Stimulated activated naive CD8-positive, alpha-beta T cell treated with anti-CD3 and anti-CD28 coated beads, Interleukin-15, Interleukin-2, amounts not matched to agents 100 ng/mL and 50 ng/mL, for 24 hours (primary cell): ENCODE data around the gene SAPCD2.
"Not testable (repeated sequence)": the region's sequence is repeated elsewhere in the genome, so short reads cannot be mapped to it uniquely, and the experiment has no call there.

Source experiments
- H3K27ac Mint-ChIP-seq: one replicate; pipeline ENCODE4 v1.8.0; 2021; ENCODE audit warnings: mild to moderate bottlenecking, mixed read lengths
- H3K27me3 Mint-ChIP-seq: one replicate; pipeline ENCODE4 v1.8.0; 2021; ENCODE audit warnings: mixed read lengths
- H3K36me3 Mint-ChIP-seq: one replicate; pipeline ENCODE4 v1.8.0; 2021; ENCODE audit warnings: low read depth, mixed read lengths
- H3K4me1 Mint-ChIP-seq: one replicate; pipeline ENCODE4 v1.8.0; 2021; ENCODE audit warnings: low read depth, mixed read lengths
- H3K4me3 Mint-ChIP-seq: one replicate; pipeline ENCODE4 v1.8.0; 2021; ENCODE audit warnings: mild to moderate bottlenecking, mixed read lengths
- H3K9me3 Mint-ChIP-seq: one replicate; pipeline ENCODE4 v1.8.0; 2021; ENCODE audit warnings: mixed read lengths

SAPCD2 gene

GRCh38 chr9:137042751-137043727 is 27.3 kb downstream of the SAPCD2 start:
- Mint-ChIP-seq H3K27ac (no peak overlapping the region), H3K4me1 (peaks cover 13% of the 10 kb centered on the region), H3K36me3 (no peaks in the 10 kb centered on the region), H3K27me3 (peaks cover 12% of the 10 kb centered on the region), H3K4me3 (no peak overlapping the region), H3K9me3 (no peaks in the 10 kb centered on the region)

DNA sequence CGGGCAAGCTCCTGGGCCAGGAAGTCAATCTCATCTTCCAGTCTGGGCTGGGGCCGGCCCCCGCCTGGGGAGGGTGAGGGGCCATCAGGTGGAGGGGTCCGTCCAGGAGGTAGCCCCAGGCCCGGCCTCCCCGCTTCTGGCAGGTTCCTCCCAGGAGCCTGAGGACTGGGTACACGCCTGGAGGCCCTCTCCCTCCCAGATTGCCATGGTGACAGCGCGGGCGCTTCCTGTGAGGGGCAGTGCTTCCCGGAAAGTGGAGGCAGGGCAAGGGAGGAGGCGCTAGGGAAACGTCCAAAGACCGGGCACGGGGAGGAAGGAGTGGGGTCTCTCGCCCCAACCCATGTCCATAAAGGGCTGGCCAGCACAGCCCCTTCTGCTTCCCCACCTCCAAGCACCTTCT is 29.2 kb downstream of the SAPCD2 start:
- Mint-ChIP-seq H3K4me1 (peaks cover 13% of the 10 kb centered on the region), H3K27me3 (peaks cover 6% of the 10 kb centered on the region), H3K9me3 (no peaks in the 10 kb centered on the region), H3K4me3 (no peak overlapping the region), H3K27ac (no peak overlapping the region), H3K36me3 (no peaks in the 10 kb centered on the region)

- Mint-ChIP-seq H3K27ac (no peak overlapping the region), H3K36me3 (no peaks in the 10 kb centered on the region), H3K4me1 (peaks cover 13% of the 10 kb centered on the region), H3K27me3 (peaks cover 6% of the 10 kb centered on the region), H3K4me3 (no peak overlapping the region), H3K9me3 (no peaks in the 10 kb centered on the region)
These were observed 29.8 kb downstream of the SAPCD2 start for GRCh38 chr9:137040568-137040967.

DNA sequence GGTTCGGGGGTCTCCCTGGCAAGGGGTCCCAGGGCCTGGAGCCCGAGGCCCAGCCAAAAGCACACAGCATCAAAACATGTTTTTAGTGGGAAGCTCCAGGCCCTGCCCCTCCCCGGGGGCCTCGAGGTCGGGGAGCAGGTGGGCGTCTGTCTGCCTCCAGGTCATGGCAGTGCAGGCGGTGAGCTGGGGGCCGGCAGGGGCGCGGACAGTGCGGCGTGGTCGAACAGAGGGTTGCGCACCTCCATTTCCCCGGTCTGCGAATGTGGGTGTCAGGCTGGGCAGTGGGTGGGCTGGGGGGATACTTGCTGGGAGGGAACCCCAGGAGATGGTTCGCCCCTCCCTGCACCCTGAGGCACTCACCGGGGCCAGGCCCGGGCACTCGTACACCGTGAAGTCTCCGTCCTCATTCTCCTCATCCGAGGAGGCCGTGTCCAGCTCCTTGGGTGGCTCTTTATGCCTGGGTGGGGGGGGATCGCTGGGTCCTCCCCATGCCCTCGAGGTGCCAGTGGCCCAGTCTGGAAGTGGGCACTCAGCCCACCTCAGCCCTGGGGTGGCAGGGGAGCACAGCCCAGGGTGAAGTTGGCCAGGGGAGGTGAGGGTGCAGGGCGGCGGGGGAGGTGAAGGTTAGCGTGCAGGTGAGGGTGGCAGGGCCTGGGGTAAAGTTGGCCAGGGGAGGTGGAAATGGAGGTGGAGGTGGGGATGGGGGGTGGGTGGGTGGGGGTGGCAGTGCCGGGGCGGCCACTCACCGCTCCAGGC is 30.6 kb downstream of the SAPCD2 start:
- Mint-ChIP-seq H3K9me3 (no peaks in the 10 kb centered on the region), H3K36me3 (no peaks in the 10 kb centered on the region), H3K27ac (no peak overlapping the region)

GRCh38 chr9:137038916-137039315 is 31.4 kb downstream of the SAPCD2 start:
- no peak overlapping the region for H3K4me3 Mint-ChIP-seq
- no peaks in the 10 kb centered on the region for H3K27me3 Mint-ChIP-seq
- peaks cover 10% of the 10 kb centered on the region for H3K4me1 Mint-ChIP-seq
- H3K9me3 Mint-ChIP-seq, result no peaks in the 10 kb centered on the region
- H3K36me3 Mint-ChIP-seq, result no peaks in the 10 kb centered on the region
- no peak overlapping the region for H3K27ac Mint-ChIP-seq

More for the DNA sequence above, 30.6 kb downstream of the SAPCD2 start:
- Mint-ChIP-seq H3K4me3 (no peak overlapping the region), H3K4me1 (peaks cover 11% of the 10 kb centered on the region), H3K27me3 (peaks cover 2% of the 10 kb centered on the region)

DNA sequence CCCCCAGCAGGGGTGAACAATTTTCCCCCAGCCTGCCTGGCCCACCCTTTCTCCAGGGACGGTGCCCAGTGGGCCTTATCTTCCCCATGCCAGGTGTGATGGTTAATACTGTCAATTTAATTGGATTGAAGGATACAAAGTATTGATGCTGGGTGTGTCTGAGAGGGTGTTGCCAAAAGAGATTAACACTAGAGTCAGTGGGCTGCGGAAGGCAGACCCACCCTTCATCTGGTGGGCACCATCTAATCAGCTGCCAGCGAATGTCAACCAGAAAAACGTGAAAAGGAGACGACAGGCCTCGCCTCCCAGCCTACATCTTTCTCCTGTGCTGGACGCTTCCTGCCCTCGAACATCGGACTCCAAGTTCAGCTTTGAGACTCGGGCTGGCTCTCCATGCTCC is 32.9 kb downstream of the SAPCD2 start:
- H3K27ac Mint-ChIP-seq, result no peak overlapping the region
- H3K4me1 Mint-ChIP-seq, result peaks cover 22% of the 10 kb centered on the region
- no peaks in the 10 kb centered on the region for H3K9me3 Mint-ChIP-seq
- no peaks in the 10 kb centered on the region for H3K36me3 Mint-ChIP-seq
- H3K27me3 Mint-ChIP-seq, result no peaks in the 10 kb centered on the region
- no peak overlapping the region for H3K4me3 Mint-ChIP-seq

DNA sequence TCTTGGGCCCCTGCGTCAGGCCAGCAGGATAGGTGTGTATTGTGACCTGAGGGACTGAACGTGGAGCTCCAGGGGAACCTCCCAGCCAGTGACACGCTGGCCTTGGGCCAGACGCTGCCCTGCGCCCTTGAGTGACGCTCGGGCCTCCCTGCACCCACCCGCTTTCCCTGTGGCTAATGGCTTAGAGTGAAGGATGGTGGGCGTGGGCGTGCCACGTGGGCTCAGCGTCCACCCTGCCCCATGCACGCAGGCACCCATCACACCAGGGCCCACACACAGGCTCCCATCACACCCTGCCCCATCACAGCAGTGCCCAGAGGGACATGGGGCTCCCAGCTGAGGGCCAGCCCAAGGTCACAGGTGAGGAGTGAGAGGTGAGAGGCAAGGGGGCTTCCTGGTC is 33.3 kb downstream of the SAPCD2 start:
- Mint-ChIP-seq H3K4me1 (peaks cover 25% of the 10 kb centered on the region), H3K4me3 (no peak overlapping the region), H3K27me3 (no peaks in the 10 kb centered on the region), H3K36me3 (no peaks in the 10 kb centered on the region), H3K27ac (no peak overlapping the region), H3K9me3 (no peaks in the 10 kb centered on the region)

DNA sequence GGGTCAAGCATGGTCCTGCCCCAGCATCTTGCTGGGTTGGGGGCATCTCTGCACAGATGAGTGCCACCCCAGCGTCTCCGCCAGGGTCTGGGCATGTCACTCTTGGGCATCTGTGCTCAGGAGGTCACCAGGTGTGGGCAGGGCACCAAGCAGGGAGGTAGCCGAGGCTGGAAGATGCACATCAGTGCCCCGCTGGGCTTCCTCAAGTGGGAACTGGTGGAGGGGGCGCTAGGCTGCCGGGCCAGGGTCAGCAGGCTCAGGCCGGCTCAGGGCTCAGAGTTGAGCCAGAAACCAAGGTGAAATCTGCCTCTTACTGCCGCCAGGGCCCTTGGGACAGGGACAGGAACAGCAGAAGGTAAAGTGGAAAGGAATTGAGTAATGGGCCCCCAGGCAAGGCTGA is 34.4 kb downstream of the SAPCD2 start:
- H3K27me3 Mint-ChIP-seq, result no peaks in the 10 kb centered on the region
- no peak overlapping the region for H3K4me3 Mint-ChIP-seq
- H3K9me3 Mint-ChIP-seq, result no peaks in the 10 kb centered on the region
- peaks cover 31% of the 10 kb centered on the region for H3K4me1 Mint-ChIP-seq
- no peaks in the 10 kb centered on the region for H3K36me3 Mint-ChIP-seq
- H3K27ac Mint-ChIP-seq, result no peak overlapping the region

- Mint-ChIP-seq H3K36me3 (no peaks in the 10 kb centered on the region), H3K27me3 (no peaks in the 10 kb centered on the region), H3K4me1 (peaks cover 36% of the 10 kb centered on the region), H3K4me3 (no peak overlapping the region), H3K9me3 (no peaks in the 10 kb centered on the region), H3K27ac (no peak overlapping the region)
These were observed 34.9 kb downstream of the SAPCD2 start for GRCh38 chr9:137035507-137035834.

DNA sequence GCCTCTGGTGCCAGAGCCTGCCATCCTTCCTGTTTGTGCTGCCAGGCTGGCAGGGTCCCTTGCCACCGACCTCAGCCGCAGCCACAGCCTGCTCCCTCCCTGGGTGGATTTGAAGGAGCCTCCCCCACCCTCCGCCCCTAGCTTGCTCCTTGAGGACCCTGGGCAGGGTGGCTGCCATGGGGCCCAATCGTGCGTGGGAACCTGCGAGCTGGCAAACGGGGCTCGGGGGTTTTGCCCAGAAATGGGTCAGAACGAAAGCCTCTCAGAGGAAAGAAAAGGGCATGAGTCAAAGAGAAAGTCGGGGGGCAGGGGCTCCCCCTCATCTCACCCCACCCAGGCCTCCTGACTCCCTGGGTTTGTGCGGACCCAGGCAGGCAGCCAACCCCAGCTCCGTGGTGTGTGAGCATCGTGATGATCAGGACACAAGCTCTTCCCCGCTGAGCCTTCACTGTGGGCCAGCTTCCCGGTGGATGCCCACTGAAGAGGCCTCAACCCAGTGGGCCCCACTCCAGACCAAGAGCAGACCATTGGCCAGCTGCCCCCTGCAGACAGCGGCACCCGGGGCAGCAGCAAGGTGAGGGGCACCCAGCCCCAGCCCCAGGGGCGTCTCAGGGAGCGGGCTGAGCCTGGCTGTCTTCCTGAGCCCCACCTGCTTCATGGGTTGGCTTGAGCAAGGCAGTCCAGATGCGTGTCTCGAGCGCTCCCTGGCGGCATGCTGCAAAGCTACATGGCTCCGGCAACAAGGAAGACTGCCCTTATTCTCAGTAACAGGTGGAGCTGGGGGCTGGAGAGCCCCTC is 35.4 kb downstream of the SAPCD2 start:
- Mint-ChIP-seq H3K27ac (peak overlapping the region; percentile 63), H3K4me3 (peak overlapping the region; percentile 53)

DNA sequence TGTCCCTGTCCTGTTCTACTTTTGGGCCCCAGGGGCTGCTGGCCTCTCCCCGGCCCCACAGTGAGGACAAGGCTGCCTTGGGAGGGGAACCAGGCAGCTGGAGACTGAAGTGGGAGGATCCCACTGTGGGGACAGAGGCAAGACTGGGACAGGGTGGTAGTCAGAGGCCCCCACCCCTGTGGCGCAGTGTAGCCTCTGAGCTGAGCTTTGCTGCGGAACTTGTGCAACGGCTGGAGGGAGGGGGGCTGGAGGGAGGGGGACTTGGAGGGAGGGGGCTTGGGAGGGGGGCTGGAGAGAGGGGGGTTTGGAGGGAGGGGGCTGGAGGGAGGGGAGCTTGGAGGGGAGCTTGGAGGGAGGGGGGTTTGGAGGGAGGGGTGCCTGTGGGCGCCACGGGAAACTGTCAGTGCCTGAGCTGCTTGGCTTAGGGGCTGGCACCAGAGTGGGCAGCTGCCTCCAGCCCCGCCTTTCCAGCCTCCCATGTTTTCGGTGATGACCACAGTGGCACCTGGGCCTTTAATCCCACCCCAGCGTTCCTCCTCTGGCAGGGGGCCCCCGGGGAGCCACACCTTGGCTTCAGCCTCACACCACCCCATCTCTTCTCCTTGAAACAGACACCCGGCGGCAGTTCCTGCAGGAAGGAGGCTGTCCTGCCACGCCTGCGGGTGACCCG is 36.2 kb downstream of the SAPCD2 start:
- Mint-ChIP-seq H3K9me3 (no peaks in the 10 kb centered on the region), H3K27ac (peak overlapping the region; percentile 63), H3K4me1 (peaks cover 47% of the 10 kb centered on the region), H3K36me3 (no peaks in the 10 kb centered on the region), H3K27me3 (no peaks in the 10 kb centered on the region), H3K4me3 (peak overlapping the region; percentile 53)

More for the DNA sequence above, 35.4 kb downstream of the SAPCD2 start:
- Mint-ChIP-seq H3K27me3 (no peaks in the 10 kb centered on the region), H3K4me1 (peaks cover 40% of the 10 kb centered on the region), H3K9me3 (no peaks in the 10 kb centered on the region), H3K36me3 (no peaks in the 10 kb centered on the region)

DNA sequence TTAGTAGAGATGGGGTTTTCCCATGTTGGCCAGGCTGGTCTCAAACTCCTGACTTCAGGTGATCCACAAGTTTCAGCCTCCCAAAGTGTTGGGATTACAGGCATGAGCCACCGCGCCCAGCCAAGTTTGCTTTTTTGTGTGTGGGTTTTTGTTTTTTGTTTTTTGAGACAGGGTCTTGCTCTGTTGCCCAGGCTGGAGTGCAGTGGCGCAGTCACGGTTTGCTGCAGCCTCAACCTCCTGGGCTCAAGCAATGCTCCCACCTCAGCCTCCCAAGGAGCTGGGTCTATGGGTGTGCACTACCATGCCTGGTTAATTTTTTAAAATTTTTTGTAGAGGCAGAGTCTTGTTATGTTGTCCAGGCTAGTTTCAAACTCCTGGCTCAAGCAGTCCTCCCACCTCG is 36.9 kb downstream of the SAPCD2 start:
- not testable (repeated sequence) for H3K27me3 Mint-ChIP-seq, H3K36me3 Mint-ChIP-seq, H3K9me3 Mint-ChIP-seq, H3K27ac Mint-ChIP-seq, H3K4me3 Mint-ChIP-seq
- H3K4me1 Mint-ChIP-seq, result peaks cover 53% of the 10 kb centered on the region

GRCh38 chr9:137032858-137033257 is 37.5 kb downstream of the SAPCD2 start:
- H3K27ac Mint-ChIP-seq, result no peak overlapping the region
- no peaks in the 10 kb centered on the region for H3K27me3 Mint-ChIP-seq
- H3K4me1 Mint-ChIP-seq, result peaks cover 53% of the 10 kb centered on the region
- H3K9me3 Mint-ChIP-seq, result no peaks in the 10 kb centered on the region
- peak overlapping the region; percentile 40 for H3K4me3 Mint-ChIP-seq
- H3K36me3 Mint-ChIP-seq, result no peaks in the 10 kb centered on the region

DNA sequence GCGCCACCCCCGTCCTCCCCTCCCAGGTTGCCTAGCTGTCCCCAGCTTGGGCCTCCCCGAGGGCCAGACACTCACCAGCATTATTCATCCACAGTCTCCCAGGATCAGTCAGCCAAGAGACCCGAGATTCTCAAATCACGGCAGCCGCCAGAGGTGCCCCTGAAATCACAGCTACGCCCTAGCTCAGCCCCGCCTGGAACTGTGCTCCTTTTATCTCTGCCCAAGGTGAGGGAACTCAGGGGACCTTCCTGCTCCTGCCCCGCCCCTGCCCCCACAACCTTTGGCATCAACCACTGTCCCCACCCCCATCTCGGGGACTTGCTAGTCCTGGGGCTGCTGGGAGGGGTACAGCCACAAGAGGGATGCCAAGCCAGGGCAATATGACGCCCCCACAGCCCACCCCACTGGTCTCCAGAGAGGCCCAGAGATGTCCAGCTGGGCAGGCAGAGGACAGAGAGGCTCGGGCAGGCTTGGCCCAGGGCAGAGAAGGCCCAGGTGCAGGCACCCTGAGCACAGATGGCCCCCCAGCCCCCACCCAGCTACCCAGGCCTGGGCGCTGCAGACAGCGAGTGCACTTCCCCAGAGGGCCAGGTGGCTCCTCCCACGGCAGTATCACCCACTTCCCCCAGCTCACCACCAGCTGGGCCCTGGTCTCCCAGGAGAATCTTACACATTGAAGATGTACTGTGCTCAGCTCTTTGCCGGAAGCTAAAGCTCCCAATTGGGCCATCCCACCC is 38.3 kb downstream of the SAPCD2 start, which contains the start of gene FUT7:
Gene FUT7 (minus strand): TSS at position 185 of the 737 bp plus-strand sequence. CDS start 97 bp downstream, at position 88.
- H3K27ac Mint-ChIP-seq, result no peak within 1 kb of the TSS

More for the DNA sequence above, 38.3 kb downstream of the SAPCD2 start, which contains the start of gene FUT7:
- peak within 1 kb of the TSS; percentile 47 for H3K4me3 Mint-ChIP-seq
- no peaks in the 10 kb centered on the region for H3K9me3 Mint-ChIP-seq
- no peaks in the 10 kb centered on the region for H3K27me3 Mint-ChIP-seq
- H3K36me3 Mint-ChIP-seq, result no peaks in the 10 kb centered on the region
- peaks cover 57% of the 10 kb centered on the region for H3K4me1 Mint-ChIP-seq
